HEK293 (cell line): ENCODE data around the gene RNASEH1.

Source experiments
- CTCF ChIP-seq: fragments of 450-650 bp; formaldehyde crosslinking; IDR thresholded peaks from 2 replicates; pipeline ENCODE4 v1.5.1; 2016; ENCODE audit warnings: missing biosample characterization, missing genetic modification characterization
- MYNN ChIP-seq: fragments of 450-650 bp; formaldehyde crosslinking; IDR thresholded peaks from 2 replicates; pipeline ENCODE4 v1.5.1; 2016; ENCODE audit warnings: missing biosample characterization, missing genetic modification characterization, borderline replicate concordance
- RBAK ChIP-seq: fragments of 450-650 bp; formaldehyde crosslinking; IDR thresholded peaks from 2 replicates; pipeline ENCODE4 v1.5.1; 2016; ENCODE audit warnings: missing biosample characterization, missing genetic modification characterization
- ZBTB20 ChIP-seq: fragments of 450-650 bp; formaldehyde crosslinking; IDR thresholded peaks from 2 replicates; pipeline ENCODE4 v1.5.1; 2016; ENCODE audit warnings: missing biosample characterization, missing genetic modification characterization
- ZNF146 ChIP-seq: fragments of 450-650 bp; formaldehyde crosslinking; IDR thresholded peaks from 2 replicates; pipeline ENCODE4 v1.5.1; 2016; ENCODE audit warnings: missing biosample characterization, missing genetic modification characterization
- ZNF174 ChIP-seq: fragments of 450-650 bp; formaldehyde crosslinking; IDR thresholded peaks from 2 replicates; pipeline ENCODE4 v1.5.0; 2017; ENCODE audit warnings: missing biosample characterization, mild to moderate bottlenecking, missing genetic modification characterization
- ZNF404 ChIP-seq: fragments of 450-650 bp; formaldehyde crosslinking; IDR thresholded peaks from 2 replicates; pipeline ENCODE4 v1.5.1; 2017; ENCODE audit warnings: missing biosample characterization, missing genetic modification characterization
- ZNF704 ChIP-seq: fragments of 450-650 bp; formaldehyde crosslinking; IDR thresholded peaks from 2 replicates; pipeline ENCODE4 v1.5.1; 2016; ENCODE audit warnings: missing biosample characterization, missing genetic modification characterization
- ZNF707 ChIP-seq: fragments of 450-650 bp; formaldehyde crosslinking; IDR thresholded peaks from 2 replicates; pipeline ENCODE4 v1.5.1; 2016; ENCODE audit warnings: missing biosample characterization, missing genetic modification characterization
- ZSCAN16 ChIP-seq: fragments of 450-650 bp; formaldehyde crosslinking; IDR thresholded peaks from 2 replicates; pipeline ENCODE4 v1.5.1; 2016; ENCODE audit warnings: missing biosample characterization, missing genetic modification characterization
- TF ChIP-seq, protein P1 (sequence below): fragments of 450-650 bp; formaldehyde crosslinking; IDR thresholded peaks from 2 replicates; pipeline ENCODE4; 2016; ENCODE audit warnings: missing biosample characterization, missing genetic modification characterization
- TF ChIP-seq, protein P2 (sequence below): fragments of 450-650 bp; formaldehyde crosslinking; IDR thresholded peaks from 2 replicates; pipeline ENCODE4 v1.5.1; 2016; ENCODE audit warnings: missing biosample characterization, missing genetic modification characterization

DNA sequence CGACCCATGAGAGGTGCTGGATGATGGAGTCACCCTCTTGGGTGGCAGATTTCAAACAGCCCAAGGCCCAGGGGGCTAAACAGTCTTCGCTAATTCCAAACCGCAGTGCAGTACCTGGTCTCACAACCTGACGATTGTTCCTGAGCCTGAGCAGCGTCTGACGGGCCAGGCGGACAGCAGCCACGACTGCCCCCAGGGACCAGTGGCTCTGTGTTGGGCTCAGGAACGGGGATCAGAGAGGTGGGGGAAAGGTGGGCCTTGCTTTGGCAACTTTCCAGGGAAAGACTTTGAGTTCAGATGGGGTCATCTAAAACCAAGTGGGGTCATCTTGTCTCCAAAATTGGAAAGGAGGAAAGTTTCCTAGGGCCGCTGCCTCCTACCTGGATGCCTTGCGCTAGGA is 37.3 kb upstream of the RNASEH1 start:
- TF ChIP-seq ZBTB20 (tag by site-specific recombination) (no peak), RBAK (tag by site-specific recombination) (no peak), MYNN (no peak), CTCF (tag by site-specific recombination) (no peak), ZNF174 (tag by site-specific recombination) (no peak), ZNF707 (tag by site-specific recombination) (no peak), ZNF146 (tag by site-specific recombination) (no peak), ZNF404 (tag by site-specific recombination) (no peak), ZNF704 (tag by site-specific recombination) (no peak), ZSCAN16 (tag by site-specific recombination) (no peak)
- TF ChIP-seq, protein P1, sequence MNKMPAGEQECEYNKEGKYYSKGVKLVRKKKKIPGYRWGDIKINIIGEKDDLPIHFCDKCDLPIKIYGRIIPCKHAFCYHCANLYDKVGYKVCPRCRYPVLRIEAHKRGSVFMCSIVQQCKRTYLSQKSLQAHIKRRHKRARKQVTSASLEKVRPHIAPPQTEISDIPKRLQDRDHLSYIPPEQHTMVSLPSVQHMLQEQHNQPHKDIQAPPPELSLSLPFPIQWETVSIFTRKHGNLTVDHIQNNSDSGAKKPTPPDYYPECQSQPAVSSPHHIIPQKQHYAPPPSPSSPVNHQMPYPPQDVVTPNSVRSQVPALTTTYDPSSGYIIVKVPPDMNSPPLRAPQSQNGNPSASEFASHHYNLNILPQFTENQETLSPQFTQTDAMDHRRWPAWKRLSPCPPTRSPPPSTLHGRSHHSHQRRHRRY (tag by site-specific recombination) = no peak
- TF ChIP-seq, protein P2, sequence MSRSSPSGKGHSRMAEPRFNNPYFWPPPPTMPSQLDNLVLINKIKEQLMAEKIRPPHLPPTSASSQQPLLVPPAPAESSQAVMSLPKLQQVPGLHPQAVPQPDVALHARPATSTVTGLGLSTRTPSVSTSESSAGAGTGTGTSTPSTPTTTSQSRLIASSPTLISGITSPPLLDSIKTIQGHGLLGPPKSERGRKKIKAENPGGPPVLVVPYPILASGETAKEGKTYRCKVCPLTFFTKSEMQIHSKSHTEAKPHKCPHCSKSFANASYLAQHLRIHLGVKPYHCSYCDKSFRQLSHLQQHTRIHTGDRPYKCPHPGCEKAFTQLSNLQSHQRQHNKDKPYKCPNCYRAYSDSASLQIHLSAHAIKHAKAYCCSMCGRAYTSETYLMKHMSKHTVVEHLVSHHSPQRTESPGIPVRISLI (tag by site-specific recombination) = no peak
